ENCODE measurements around the gene TRIM41. TPM values are rescaled to one million over a fixed set of nuclear protein-coding genes. Genes with fewer than 3 reads are reported as not detected.

TRIM41 gene
- total RNA-seq, 1 donor from 2014 or later = 33.0 TPM

DNA sequence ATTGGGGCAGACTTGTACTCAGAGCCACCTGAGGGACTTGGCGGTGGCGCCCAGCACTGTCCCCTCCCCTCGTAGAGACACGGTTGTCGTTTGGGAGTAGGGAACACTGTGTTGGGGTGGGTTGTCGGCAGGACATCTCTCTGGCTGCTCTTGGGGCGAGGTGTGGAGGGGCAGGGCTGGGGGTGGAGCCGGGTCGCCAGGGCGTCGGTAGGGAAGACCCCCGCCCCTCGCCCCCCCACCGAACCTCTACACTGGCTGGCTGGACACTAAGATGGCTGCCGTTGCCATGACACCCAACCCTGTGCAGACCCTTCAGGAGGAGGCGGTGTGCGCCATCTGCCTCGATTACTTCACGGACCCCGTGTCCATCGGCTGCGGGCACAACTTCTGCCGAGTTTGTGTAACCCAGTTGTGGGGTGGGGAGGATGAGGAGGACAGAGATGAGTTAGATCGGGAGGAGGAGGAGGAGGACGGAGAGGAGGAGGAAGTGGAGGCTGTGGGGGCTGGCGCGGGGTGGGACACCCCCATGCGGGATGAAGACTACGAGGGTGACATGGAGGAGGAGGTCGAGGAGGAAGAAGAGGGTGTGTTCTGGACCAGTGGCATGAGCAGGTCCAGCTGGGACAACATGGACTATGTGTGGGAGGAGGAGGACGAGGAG is 778 bp downstream of the TRIM41 start:
- no peak for DNase-seq (ENCODE audit: low spot score)
- intact Hi-C loops (cut with DNase I) = loop anchor here (1.0 kb wide), 2 partner anchors 20 to 37 kb away; partner anchors contain the start of gene TRIM52

DNA sequence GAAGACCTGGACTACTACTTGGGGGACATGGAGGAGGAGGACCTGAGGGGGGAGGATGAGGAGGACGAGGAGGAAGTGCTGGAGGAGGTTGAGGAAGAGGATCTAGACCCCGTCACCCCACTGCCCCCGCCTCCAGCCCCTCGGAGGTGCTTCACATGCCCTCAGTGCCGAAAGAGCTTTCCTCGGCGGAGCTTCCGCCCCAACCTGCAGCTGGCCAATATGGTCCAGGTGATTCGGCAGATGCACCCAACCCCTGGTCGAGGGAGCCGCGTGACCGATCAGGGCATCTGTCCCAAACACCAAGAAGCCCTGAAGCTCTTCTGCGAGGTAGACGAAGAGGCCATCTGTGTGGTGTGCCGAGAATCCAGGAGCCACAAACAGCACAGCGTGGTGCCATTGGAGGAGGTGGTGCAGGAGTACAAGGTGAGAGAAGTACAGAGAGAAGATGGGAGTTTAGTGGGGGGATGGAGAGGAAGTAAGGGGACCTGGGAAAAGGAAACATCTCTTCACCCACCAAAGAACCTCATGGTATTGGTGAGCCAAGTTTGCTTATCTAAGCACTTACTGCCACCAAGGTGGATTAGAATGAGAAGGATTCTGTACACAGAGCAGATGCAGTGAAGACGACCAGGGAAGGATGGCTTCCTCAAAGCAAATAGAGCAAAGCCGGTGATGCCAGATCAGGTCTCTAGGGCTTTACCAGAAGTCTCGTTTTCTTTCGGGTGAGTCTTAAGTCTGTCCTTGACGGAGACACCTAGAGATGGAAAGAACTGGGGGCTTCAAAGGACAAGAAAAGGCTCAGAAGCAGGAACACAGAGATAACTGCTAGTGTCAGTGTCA is 1.5 kb downstream of the TRIM41 start:
- intact Hi-C loops (cut with DNase I) = no loop called here
- DNase-seq (ENCODE audit: low spot score) = no peak

DNA sequence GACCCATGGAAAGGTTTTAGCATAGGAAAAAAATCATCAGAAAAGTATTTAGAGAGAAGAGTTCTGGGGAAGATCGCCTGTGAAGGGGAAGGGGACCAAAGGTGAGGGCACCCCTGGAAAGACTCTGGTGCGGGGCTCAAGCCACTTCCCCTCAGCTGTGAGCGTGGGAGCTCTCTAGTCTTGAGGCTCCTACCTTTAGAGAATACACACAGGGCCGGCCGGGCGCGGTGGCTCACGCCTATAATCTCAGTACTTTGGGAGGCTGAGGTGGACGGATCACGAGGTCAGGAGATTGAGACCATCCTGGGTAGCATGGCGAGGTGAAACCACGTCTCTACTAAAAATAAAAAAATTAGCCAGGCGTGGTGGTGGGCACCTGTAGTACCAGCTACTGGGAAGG is 6.9 kb downstream of the TRIM41 start:
- intact Hi-C loops (cut with DNase I) = no loop called here
- no peak for DNase-seq (ENCODE audit: low spot score)

DNA sequence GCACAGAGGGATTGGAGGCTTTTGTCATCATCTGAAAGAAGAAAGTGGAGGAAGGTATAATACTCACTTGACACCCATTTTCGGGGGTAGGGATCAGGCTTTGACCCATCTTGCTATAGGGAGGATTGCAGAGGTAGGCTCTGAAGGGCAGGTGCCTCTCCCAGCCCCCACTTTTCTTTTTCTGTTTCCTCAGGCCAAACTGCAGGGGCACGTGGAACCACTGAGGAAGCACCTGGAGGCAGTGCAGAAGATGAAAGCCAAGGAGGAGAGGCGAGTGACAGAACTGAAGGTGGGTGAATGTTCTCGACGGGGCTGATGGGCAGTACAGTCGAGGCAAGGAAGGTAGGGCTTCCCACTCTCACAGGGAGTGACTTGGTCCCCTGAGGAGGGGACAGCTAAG is 7.5 kb downstream of the TRIM41 start:
- intact Hi-C loops (cut with DNase I) = no loop called here
- no peak for DNase-seq (ENCODE audit: low spot score)

DNA sequence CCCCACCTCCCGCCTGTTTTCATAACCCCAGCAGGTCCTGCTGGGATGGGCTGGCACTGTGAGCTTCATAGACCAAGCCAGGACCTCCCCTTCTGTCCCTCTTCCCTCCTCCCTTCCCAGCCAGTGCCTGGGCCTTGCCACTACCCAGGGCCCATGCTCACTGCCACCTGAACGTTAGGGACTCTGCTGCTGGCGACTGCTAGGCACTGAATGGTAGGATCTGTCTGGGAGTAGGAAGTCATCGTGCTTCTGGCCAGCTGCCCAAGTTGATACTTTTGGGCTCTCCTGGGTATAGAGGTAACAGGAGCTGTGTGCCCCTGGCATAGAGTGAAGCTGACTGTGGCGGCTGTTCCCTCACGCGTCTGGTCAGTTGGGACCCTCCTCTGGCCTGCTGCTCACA is 8.4 kb downstream of the TRIM41 start:
- intact Hi-C loops (cut with DNase I) = no loop called here
- DNase-seq (ENCODE audit: low spot score) = no peak

DNA sequence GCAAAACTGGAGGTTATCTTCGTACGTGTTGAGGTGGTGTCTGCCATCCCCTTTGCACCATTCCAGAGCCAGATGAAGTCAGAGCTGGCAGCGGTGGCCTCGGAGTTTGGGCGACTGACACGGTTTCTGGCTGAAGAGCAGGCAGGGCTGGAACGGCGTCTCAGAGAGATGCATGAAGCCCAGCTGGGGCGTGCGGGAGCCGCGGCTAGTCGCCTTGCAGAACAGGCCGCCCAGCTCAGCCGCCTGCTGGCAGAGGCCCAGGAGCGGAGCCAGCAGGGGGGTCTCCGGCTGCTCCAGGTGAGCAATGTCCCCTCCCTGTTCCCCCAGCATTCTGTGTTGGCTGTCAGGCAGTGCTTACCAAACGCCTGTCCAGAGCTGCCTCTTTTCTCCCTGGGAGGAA is 9.5 kb downstream of the TRIM41 start:
- no peak for DNase-seq (ENCODE audit: low spot score)
- intact Hi-C loops (cut with DNase I) = no loop called here

DNA sequence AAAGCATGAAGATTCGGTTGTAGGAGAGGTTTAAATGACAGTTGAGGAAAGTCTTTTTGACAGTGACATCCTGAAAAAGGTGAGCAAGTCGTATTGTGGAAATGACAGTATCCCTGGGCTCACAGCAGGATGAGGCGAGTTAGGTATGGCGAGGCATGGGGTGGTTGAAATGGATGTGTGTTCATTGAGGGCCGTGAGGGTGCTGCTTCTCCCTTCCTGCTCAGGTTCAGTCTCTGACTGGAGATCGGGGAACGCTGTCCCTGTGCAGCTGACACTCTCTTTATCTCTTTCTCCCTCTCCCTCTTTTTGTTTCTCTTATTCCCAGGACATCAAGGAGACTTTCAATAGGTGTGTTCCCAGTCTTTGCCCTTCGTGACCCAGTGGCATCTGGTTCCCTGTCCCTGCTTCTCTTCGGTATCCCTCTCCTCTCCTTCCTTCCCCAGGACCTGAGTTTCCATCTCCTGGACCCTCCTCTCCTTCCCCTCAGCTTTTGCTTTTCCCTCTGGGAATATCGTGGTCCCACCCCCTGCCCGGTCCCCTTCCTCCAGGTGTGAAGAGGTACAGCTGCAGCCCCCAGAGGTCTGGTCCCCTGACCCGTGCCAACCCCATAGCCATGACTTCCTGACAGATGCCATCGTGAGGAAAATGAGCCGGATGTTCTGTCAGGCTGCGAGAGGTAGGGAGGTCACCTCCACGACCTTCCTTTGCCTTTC is 10.2 kb downstream of the TRIM41 start:
- DNase-seq (ENCODE audit: low spot score) = no peak
- intact Hi-C loops (cut with DNase I) = no loop called here

DNA sequence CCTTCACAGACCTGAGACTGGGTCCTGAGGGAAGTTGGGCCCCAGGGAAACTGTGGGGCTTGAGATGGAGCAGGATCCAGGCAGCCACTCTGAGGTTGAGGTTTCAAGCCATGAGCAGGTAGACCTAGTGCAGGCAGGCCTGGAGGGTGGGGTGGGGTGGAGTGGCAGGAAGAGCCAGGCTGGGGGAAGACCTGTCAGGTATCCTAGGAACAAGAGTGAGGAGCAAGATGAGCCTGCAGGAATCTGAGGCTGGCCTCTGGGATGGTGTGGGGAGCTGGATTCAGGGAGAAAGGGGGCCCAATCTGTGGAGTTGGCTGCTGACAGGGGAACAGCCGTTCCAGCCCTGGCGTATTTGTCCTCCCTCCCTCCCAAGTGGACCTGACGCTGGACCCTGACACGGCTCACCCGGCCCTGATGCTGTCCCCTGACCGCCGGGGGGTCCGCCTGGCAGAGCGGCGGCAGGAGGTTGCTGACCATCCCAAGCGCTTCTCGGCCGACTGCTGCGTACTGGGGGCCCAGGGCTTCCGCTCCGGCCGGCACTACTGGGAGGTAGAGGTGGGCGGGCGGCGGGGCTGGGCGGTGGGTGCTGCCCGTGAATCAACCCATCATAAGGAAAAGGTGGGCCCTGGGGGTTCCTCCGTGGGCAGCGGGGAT is 10.8 kb downstream of the TRIM41 start:
- DNase-seq (ENCODE audit: low spot score) = no peak
- intact Hi-C loops (cut with DNase I) = no loop called here

DNA sequence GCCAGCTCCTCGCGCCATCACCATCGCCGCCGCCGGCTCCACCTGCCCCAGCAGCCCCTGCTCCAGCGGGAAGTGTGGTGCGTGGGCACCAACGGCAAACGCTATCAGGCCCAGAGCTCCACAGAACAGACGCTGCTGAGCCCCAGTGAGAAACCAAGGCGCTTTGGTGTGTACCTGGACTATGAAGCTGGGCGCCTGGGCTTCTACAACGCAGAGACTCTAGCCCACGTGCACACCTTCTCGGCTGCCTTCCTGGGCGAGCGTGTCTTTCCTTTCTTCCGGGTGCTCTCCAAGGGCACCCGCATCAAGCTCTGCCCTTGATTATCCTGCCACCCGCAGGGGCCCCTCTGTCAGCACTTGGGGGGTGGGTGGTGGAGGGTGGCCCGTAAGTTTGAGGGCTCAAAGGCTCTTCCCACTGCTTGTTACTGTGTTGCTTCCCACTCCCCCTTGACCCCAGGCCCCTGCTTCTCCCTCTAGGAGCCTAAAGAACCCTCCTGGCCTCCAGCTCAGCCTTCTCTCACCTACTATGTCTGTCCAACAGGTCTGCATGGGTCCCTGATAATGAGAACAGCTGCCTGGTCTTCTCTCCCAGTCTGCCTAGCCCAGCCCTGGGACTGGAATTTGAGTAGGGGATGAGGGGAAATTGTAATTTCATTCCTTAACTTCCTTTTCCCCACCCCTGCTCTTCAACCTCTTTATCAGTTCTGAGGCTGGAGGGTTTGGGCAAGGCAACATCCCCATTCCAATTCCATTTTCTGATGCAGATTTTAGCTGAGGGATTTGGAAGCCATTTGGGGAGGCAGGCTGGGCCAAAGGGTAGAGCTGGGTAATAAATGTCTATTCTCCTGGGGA is 11.6 kb downstream of the TRIM41 start:
- DNase-seq (ENCODE audit: low spot score) = no peak
- intact Hi-C loops (cut with DNase I) = no loop called here

DNA sequence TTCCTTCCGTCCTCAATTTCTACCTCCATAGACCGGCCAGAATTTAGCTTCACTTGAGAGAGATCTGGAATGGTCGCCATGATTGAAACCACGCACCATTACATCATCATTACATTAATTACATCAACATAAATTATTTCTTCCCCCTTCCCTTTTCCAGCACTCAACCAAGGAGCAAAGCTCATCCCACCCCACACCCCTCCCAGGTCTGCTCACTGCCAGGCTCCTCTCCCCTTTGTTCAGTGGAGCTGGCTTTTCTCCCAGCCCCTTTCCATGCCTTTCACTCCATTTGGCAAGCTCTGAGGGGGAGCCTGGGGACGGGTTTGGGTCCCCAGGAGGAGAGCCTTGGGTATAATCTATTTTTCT is 12.2 kb downstream of the TRIM41 start:
- intact Hi-C loops (cut with DNase I) = no loop called here
- DNase-seq (ENCODE audit: low spot score) = no peak

DNA sequence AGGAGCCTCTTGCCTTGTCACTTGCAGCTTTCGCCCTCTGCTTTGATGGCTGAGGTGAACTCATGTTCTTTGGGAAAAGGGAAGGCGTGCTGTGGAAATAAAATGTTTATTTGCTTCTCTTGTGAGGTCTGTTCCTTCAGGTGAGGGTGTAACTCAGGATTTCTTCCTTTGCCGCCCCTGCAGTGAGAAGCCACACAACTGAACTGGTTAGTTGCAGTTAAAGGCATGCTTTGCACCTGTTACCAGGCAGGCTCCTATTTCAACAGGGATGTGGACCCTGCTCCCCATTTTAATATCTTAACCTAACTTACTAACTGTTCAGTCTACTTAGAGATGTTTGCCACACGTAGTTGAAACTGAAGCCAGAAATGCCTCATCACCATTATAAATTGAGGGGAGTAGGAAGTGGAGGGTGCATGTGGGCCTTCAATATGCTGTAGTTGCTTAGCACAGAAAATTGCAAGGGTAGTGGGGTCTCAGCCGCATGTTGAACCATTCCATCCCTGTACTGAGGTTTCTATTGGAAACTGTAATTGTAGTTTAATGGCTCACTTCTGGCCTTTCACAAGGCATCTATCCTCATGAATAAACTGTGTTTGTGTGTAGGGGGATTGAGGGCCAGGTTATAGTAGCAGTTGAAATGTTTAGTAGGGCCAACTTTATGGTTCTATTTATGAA is 12.7 kb downstream of the TRIM41 start:
- no peak for DNase-seq (ENCODE audit: low spot score)

DNA sequence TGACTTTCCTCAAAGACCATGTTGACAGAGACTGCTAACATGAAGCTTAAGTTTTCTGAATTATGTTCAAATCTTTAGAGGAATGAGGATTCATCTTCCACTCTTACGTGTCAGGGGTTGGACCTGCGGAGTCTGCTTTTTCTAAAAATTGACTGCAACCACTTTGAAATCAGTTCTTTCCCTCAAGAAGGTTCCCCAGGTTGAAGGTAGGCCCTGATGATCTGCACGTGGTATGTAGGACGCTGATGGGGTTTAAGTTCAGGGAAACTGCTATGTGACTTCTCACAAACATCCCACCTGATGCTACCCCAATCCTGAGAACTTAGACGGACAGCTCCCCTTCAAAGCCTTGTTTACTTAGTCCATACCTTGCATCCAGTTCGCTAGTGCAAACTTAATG is 13.4 kb downstream of the TRIM41 start:
- intact Hi-C loops (cut with DNase I) = no loop called here
- no peak for DNase-seq (ENCODE audit: low spot score)

More for the DNA sequence above, 12.7 kb downstream of the TRIM41 start:
- intact Hi-C loops (cut with DNase I) = no loop called here

DNA sequence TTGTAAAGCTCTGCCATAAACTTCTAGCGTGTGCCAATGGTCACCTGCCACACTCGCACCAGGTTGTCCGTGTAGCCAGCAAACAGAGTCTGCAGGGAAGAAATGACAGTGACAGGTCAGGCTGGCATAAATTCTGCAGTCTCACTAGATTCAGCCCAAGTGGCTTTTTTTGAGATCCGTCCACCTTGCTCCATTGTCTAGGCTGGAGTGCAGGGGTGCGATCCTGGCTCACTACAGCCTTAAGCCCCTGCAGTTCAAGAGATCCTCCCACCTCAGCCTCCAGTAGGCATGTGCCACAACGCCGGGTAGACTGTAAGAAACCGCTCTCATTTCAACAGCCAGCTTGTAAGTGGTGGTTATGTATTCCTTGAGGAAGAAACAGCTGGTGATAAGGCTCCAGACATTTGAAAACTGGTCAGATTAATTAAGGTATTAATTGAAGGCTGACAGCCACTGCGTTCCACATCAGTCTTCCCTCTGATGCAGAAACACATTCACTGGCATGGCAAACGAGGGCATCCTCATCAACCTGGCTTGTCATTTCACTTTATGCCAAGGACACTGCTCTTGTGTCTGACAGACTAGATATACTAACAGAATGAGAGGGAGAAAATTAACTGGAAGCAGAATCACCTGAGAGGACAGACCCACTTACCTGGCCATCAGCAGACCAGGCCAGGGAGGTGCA is 14.0 kb downstream of the TRIM41 start:
- no peak for DNase-seq (ENCODE audit: low spot score)

DNA sequence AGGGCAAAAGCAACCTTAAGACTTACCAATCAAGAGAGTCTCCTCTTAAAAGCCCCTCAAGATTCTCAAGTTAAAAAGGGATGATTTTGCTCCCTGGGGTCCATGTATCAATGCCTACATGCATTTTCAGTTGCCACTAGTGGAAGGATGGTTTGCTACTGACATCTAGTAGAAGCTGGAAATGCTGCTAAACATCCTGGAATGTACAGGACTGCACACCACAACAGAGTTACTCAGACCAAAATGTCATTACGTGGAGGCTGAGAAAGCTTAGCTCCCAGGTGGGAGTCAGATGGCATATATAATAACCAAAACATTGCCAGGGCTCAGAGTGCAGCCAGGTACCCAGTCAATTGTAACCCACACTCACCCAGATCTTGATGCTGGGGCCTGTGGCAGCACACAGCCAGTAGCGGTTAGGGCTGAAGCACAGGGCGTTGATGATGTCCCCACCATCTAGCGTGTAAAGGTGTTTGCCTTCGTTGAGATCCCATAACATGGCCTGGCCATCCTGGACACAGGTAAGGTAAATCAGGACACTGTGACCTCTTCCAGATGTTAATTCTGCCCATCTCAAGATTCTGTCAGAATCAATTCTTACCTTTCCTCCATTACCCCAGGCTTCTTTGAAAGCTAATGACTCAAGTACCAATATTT is 14.8 kb downstream of the TRIM41 start:
- intact Hi-C loops (cut with DNase I) = no loop called here

More for the DNA sequence above, 14.0 kb downstream of the TRIM41 start:
- intact Hi-C loops (cut with DNase I) = no loop called here

DNA sequence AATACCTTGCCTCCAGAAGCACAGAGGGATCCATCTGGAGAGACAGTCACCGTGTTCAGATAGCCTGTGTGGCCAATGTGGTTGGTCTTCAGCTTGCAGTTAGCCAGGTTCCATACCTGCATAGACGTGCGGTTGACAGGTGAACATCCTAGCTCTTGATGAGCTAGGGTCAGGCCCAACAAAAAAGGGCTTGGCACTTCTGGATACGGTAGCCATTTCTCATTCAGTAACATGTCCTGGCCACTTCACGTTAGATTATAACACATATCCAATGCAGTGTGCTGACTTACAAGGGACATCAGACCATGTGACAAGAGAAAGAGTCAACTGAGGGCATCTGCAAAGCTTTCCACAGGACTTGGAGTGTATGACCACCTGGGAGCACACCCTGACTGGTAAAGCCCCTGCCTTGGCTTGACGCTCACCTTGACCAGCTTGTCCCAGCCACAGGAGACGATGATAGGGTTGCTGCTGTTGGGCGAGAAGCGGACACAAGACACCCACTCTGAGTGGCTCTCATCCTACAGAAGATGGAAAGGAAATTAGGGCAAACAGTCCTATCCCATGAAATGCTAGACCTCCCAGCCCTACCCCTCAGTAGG is 16.1 kb downstream of the TRIM41 start:
- intact Hi-C loops (cut with DNase I) = no loop called here
- DNase-seq (ENCODE audit: low spot score) = no peak

More for the DNA sequence above, 14.8 kb downstream of the TRIM41 start:
- DNase-seq (ENCODE audit: low spot score) = no peak

DNA sequence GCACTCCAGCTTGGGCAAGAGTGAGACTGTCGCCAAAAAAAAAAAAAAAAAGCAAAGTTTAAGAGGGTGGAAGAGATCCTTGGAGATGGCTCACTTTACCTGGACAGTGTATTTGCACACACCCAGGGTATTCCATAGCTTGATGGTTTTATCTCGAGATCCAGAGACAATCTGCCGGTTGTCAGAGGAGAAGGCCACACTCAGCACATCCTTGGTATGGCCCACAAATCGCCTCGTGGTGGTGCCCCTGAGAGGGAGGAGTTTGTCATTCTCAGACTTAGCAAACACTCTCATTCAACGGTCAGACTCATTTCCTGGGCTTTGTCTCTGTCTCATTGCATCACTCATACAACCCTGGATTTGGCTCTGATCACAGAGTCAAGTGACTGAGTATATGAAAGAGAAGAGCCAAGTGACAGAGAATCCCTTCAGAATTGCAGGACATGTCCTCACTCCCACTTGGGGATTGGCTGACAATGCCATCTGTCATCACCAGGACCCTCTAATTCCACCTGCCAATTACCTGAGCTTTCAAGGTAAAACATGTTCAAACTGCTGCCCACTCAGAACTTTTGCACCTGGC is 18.4 kb downstream of the TRIM41 start:
- no peak for DNase-seq (ENCODE audit: low spot score)
- intact Hi-C loops (cut with DNase I) = loop anchor here (10.0 kb wide), 1 partner anchor 427 kb away; no protein-coding TSS in a partner anchor

DNA sequence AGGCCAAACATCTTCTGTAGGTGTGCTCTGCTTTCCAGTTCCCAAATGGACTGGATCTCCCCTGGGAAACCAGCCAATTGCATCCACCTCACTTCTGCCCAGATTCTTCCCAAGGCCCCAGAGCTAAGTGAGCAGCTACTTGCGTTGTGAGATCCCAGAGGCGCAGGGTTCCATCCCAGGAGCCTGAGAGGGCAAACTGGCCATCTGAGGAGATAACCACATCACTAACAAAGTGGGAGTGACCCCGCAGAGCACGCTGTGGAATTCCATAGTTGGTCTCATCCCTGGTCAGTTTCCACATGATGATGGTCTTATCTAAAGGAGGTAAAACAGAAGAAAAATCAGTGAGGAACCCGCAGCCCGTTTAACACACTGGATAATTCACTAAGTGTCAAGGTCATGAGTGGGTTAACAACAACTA is 19.0 kb downstream of the TRIM41 start:
- intact Hi-C loops (cut with DNase I) = loop anchor here (10.0 kb wide), 1 partner anchor 427 kb away; no protein-coding TSS in a partner anchor
- no peak for DNase-seq (ENCODE audit: low spot score)
